HG03060 (cell line): ENCODE measurements around the gene PTTG1IP2.

Source experiments
- ATAC-seq: cut with Tn5 transposase; IDR thresholded peaks from one replicate; pipeline ENCODE4 v1.9.1; 2021; ENCODE audit warnings: low read depth, moderate number of reproducible peaks; ENCODE audit not compliant: unreplicated experiment

The PTTG1IP2 gene

GRCh38 chr7:90474284-90475210, 5.1 kb downstream of the PTTG1IP2 start:
- no peak for ATAC-seq

- no peak for ATAC-seq
Observed at GRCh38 chr7:90483251-90483650, 13.8 kb downstream of the PTTG1IP2 start.

- ATAC-seq: no peak
Observed at GRCh38 chr7:90484706-90485105, 15.3 kb downstream of the PTTG1IP2 start.

GRCh38 chr7:90485734-90486316, 16.4 kb downstream of the PTTG1IP2 start:
- no peak for ATAC-seq

GRCh38 chr7:90487808-90488207, 18.4 kb downstream of the PTTG1IP2 start:
- no peak for ATAC-seq

GRCh38 chr7:90488220-90488619, 18.8 kb downstream of the PTTG1IP2 start:
- no peak for ATAC-seq

GRCh38 chr7:90492250-90492649, 22.8 kb downstream of the PTTG1IP2 start:
- no peak for ATAC-seq

GRCh38 chr7:90495241-90495640, 25.8 kb downstream of the PTTG1IP2 start:
- no peak for ATAC-seq

GRCh38 chr7:90502539-90502938, 33.1 kb downstream of the PTTG1IP2 start:
- ATAC-seq: no peak

GRCh38 chr7:90503367-90503766, 33.9 kb downstream of the PTTG1IP2 start:
- ATAC-seq: no peak

GRCh38 chr7:90507692-90508091, 38.3 kb downstream of the PTTG1IP2 start:
- no peak for ATAC-seq

GRCh38 chr7:90511776-90512175, 42.3 kb downstream of the PTTG1IP2 start:
- no peak for ATAC-seq

GRCh38 chr7:90512821-90513254, 43.4 kb downstream of the PTTG1IP2 start:
- ATAC-seq: no peak

GRCh38 chr7:90516257-90516656, 46.8 kb downstream of the PTTG1IP2 start:
- no peak for ATAC-seq

- no peak for ATAC-seq
Observed at GRCh38 chr7:90518630-90519029, 49.2 kb downstream of the PTTG1IP2 start.

- no peak for ATAC-seq
Observed at GRCh38 chr7:90520484-90520883, 51.0 kb downstream of the PTTG1IP2 start.

GRCh38 chr7:90530263-90530662, 60.8 kb downstream of the PTTG1IP2 start:
- ATAC-seq: no peak

GRCh38 chr7:90532231-90532929, 62.9 kb downstream of the PTTG1IP2 start:
- no peak for ATAC-seq

- peak; percentile 74 for ATAC-seq
Observed at GRCh38 chr7:90536449-90536848, 67.0 kb downstream of the PTTG1IP2 start.

- ATAC-seq: no peak
Observed at GRCh38 chr7:90538405-90538804, 69.0 kb downstream of the PTTG1IP2 start.

GRCh38 chr7:90540406-90540805, 71.0 kb downstream of the PTTG1IP2 start:
- ATAC-seq: no peak
